NCI-H524 (cell line): Measurements from ENCODE around the gene ESYT3.
"Not testable (repeated sequence)": the region's sequence is repeated elsewhere in the genome, so short reads cannot be mapped to it uniquely, and the experiment has no call there.

Experiments
- DNase-seq, 2 experiments: peaks; one replicate each; lab custom pipeline; 2025; lab: John Stamatoyannopoulos, UW

ESYT3 gene

DNA sequence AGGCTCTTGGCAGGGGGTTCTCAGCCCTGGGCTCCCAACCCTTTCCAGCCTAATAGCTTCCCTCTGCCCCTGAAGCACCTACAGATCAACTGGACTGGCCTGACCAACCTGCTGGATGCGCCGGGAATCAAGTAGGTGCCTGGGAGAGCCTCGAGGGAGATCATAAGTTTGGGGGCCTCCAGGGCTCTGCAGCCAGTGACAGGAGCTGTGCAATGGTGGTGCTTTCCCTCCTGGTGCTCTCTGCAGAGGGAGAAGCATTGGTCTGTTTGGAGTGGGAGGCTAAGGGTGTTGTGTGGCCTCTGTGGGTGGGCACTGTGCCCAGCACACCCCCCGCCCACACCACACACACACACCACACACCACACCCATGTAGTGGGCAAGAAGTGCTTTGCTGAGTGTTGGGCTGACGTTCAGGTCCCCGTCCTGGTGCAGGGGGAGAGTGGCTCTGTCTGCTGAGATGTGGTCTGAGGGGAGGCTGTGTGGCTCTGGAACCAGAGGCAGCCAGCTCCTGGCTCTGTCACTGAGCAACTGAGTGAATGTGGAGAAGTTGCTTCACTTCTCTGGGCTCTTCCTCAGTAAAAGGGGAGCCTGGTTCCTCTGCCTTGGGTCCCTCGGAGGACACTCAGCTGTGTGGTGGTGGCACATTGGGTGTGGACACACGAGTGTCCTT, 26.3 kb downstream of the ESYT3 start:
- DNase-seq = no peak

DNA sequence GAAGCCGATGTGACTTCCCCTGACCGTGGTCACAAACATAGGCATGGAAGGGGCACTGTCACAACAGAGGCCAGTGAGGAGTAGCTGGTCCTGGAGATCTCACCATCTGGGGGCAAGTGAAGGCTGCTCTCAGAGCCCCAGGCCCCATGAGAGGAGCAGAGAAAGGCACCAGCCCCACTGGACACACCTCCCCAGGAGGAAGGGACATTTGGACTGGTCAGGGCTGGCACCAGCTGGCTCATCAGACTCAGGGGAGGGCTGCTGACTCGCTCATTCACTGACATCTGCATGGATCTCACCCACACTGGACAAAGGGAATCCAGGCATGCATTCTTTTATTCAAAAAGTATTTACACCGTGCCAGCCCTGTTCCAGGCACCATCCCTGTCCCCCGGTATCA, 26.8 kb downstream of the ESYT3 start:
- DNase-seq = no peak

- peak in 1 of 2 experiments; percentile 72 for DNase-seq
Observed at GRCh38 chr3:138461896-138462295, 27.5 kb downstream of the ESYT3 start.

DNA sequence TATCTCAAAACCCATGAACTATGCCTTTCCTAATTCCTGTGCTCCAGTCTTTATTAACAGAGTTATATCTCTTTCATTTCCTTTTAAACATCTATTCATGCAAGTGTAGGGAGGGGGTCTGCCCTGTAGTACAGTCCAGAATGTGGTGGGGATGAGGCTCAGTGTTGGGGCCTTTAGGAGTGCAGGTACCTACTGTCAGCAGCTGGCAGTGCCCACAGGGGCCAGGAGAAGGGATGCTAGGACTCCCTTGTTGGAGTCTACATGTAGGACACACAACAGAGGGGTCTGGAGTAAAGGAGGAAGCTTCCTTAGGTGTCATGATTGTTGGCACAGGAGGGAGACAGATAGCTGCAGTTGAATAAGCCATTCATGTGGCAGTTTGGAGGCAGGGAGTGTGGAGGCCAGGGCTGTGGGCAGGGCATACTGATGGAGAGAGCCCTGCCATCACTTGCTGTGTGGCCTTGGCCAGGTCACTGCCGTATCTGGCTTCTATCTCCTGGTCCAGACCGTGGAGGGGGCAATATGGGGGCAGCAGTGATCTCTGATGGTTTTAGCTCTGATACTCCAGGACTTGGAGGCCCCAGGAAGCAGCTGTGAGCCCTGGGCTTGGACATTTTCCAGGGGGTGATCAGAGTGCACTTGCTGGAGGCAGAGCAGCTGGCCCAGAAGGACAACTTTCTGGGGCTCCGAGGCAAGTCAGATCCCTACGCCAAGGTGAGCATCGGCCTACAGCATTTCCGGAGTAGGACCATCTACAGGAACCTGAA, 29.5 kb downstream of the ESYT3 start:
- peak in 1 of 2 experiments; percentile 65 for DNase-seq

DNA sequence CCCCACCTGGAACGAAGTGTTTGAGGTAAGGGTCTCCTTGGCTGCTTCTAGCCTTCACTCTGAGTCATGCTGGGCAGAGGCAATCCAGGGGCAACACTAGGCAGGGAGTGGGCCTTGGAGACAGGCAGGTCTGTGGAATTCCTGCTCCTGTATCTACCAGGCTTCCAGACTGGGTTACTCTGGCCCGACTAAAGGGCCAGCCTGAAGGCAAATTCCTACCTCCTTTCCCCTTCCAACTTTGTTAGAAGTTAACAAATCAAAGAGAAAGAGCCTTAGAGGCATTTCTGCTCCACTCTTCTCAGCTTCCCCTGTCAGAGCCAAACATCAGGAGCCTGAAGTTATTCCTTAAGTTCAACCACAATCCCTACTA, 30.1 kb downstream of the ESYT3 start:
- DNase-seq = no peak

GRCh38 chr3:138465451-138465850, 31.0 kb downstream of the ESYT3 start:
- no peak for DNase-seq

DNA sequence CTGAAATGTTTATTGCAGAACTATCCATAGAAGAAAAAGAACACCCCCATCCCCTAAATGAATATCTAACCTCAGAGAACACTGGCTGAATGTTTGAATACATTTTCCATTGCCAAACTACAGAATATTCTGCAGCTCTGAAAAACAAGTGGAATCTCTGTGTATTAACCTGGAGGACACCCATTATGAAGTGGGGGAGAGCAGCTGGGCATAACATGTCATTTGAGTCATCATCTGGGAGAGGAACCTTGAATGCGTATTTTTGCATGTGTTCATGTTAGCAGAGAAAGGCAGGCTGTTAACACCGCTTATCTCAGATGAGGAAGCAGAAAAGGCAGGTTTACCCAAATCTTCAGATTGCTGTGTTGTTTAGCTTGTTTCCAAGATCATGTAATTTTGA, 31.5 kb downstream of the ESYT3 start:
- peak; percentile 24 to 62 for DNase-seq

- DNase-seq = no peak
Observed at GRCh38 chr3:138467931-138468330, 33.5 kb downstream of the ESYT3 start.

DNA sequence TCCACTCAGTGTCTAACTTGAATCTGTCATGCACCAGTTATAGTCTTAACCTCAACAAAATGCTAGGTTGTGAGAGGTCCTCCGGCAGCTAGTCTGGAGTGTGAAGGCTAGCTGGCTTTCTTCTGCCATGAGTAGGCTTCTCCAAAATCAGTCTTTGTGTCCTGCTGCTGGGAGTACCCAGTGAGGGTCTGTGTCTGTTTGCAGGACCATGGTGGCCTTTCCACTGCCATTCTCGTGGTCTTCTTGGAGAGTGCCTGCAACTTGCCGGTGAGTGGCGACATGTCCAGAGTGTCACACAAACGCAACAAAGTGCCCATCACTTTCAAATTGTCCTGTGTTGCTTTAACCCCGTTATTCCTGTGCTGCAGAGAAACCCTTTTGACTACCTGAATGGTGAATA, 34.0 kb downstream of the ESYT3 start:
- DNase-seq = no peak

DNA sequence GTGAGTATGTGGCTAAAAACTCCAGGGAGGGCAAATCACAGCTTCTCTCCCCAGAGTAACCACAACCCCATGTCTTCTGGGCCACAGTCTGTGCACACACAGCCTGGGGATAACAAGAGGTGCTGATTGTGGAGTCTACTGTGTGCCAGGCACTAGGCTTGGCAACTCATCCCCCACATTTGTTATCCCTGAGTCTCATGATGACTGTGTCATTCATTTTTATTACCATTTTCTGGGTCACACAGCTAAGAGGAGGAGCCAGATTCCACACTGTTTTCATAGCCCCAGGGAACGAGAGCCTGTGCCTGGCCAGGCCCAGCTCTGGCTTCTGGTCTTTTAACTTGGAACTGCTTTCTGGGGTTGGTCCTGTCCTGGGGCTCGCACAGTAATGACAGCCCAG, 34.5 kb downstream of the ESYT3 start:
- no peak for DNase-seq

- peak in 1 of 2 experiments; percentile 16 for DNase-seq
Observed at GRCh38 chr3:138469874-138470273, 35.5 kb downstream of the ESYT3 start.

GRCh38 chr3:138470687-138471086, 36.3 kb downstream of the ESYT3 start:
- DNase-seq = no peak

DNA sequence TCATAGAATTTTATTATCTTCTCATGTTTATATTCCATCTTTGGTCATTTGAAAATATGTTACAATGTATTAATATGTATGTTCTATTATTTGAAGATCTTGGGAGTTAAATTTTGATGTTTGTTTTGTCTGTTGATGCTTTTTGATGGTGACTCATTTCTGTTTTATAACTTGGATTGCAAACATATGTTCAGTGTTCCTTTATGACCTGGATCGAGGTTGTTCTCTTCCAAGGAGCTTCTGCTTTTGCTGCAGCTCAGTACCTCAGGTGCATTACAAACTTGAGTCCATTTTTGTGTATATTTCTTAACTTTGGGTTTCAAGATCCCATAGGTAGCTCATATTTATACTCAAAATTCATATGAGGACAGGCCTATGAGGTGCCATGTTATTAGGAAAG, 37.1 kb downstream of the ESYT3 start:
- DNase-seq = no peak

- DNase-seq = no peak
Observed at GRCh38 chr3:138472141-138472825, 37.9 kb downstream of the ESYT3 start.

DNA sequence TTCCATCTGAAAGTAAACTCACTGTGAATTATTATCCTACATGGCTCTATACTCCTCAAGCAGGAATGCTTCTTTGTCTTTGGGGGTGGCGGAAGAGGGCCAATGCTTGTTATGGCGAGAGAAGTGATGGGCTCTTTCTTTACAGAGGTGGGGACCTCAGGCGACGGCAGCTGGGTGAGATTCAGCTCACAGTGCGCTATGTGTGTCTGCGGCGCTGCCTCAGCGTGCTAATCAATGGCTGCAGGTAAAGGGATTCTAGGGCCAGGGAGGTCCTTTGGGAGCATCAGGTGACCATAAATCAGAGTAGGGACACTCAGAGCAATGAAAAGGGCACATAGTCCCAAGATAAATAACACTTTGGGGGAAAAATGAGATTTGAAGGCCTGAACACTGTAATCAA, 39.0 kb downstream of the ESYT3 start:
- DNase-seq = no peak

DNA sequence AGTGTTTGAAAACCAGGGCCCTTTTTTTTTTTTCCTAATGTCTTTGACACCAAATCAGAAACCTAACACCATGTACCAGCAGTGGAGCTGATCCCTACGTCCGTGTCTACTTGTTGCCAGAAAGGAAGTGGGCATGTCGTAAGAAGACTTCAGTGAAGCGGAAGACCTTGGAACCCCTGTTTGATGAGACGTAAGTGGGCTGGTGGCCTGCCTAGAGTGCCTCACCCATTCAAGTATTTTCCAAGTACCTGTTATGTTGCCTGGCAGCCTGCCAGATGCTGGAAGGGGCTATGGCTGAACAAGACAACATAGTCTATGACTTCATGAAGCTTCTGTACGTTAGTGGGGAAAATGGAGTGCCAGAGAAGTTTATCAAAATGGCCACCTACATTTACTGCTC, 39.7 kb downstream of the ESYT3 start:
- peak in 1 of 2 experiments; percentile 19 for DNase-seq

DNA sequence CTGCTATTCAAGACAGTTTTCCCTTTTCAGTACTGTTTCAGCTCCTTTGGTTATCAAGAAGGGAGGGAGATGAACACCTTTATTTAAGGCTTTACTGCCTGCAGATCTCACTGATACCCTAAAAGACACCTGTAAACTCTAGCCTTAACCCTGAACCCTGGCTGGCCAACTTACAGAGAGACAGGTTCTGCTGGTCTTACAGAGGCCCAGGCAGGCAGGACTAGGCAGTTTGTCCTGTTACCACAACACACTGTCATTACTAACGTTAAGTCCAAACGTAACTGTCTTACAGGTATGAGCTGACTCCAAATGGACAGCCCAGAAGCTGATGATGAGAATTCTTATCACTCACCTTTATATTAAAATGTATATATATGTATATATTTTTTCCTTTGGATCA, 42.1 kb downstream of the ESYT3 start:
- DNase-seq = no peak

DNA sequence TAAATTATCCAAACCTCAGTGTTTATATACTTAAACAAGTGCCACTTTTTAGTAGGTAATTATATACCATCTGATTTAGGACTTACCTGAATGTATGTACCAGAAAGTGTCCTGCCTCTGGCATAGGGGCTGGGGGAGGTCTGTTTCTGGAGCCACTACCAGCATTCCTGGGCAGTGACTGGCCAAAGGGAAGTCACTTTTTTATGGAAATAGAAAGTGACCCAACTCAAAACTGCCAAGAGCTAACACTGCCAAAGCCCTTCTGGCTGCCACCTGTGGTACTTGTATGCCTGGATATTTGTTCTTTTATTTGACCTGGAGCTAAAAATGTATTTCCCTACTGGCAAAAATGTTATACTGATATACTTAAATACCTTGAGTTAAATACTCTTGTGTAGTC, 42.7 kb downstream of the ESYT3 start:
- DNase-seq = no peak

DNA sequence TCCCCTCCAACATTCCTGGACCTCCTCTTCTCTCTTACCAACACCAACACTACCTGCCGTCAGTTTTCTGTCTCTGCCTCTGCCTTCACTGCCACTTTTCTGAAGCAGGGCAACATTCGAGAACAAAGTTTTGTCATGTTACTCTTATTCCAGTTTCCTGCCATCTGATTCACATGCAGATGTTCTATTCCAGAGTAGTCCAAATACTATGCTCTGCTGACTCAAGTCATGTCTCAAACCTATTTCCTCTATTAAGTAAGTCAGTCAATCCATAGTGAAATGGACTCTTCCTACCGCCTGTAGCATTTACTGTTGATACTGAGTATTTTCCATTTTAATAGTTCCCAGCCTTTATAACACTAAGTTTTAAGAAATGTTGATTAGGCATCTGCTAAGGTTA, 43.4 kb downstream of the ESYT3 start:
- DNase-seq = no peak

- DNase-seq = peak; percentile 42 to 72
Observed at GRCh38 chr3:138479438-138479863, 45.0 kb downstream of the ESYT3 start.

DNA sequence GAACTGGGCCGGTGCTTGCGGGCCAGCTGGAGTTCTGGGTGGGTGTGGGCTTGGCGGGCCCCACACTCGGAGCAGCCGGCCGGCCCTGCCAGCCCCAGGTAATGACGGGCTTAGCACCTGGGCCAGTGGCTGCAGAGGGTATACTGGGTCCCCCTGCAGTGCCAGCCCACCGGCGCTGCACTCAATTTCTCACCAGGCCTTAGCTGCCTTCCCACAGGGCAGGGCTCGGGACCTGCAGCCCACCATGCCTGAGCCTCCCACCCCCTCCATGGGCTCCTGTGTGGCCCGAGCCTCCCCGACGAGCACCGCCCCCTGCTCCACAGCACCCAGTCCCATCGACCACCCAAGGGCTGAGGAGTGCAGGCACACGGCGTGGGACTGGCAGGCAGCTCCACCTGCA, 50.3 kb downstream of the ESYT3 start:
- not testable (repeated sequence) for DNase-seq

- not testable (repeated sequence) for DNase-seq
Observed at GRCh38 chr3:138486580-138486979, 52.2 kb downstream of the ESYT3 start.

DNA sequence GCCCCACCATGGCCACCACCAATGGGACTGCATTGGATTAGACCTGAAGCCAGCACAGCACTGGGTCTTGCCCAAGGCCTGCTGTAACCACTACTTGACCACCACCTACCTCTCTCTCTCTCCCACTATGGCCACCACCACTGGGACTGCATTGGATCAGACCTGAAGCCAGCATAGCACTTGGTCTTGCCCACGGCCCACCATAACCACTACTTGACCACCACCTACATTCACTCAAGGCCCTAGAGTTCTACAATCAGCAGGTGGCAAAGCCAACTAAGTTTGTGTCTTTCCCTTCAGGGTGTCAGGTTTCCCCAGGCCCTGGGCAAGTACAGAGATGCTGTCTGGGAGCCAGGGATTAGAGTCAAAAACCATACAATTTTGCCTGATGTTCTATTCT, 57.6 kb downstream of the ESYT3 start:
- DNase-seq = no peak
